Left hindlimb (tissue), 1 donor: ENCODE data around the gene LRRC52.

Source experiments
- DNase-seq: peaks from one replicate; pipeline ENCODE4 v3.0.0-alpha.2; 2018

The LRRC52 gene

GRCh38 chr1:165539306-165539705, 4.5 kb upstream of the LRRC52 start:
- DNase-seq: no peak

GRCh38 chr1:165539908-165540307, 3.9 kb upstream of the LRRC52 start:
- no peak for DNase-seq

- no peak for DNase-seq
Measured at GRCh38 chr1:165542015-165542631, 1.7 kb upstream of the LRRC52 start.

GRCh38 chr1:165542647-165543046, 1.2 kb upstream of the LRRC52 start:
- no peak for DNase-seq

GRCh38 chr1:165544996-165545395, 1.2 kb downstream of the LRRC52 start:
- no peak for DNase-seq

- DNase-seq: no peak
Measured at GRCh38 chr1:165545974-165546373, 2.2 kb downstream of the LRRC52 start.

GRCh38 chr1:165549973-165550372, 6.2 kb downstream of the LRRC52 start:
- peak; percentile 46 for DNase-seq

- DNase-seq: no peak
Measured at GRCh38 chr1:165551469-165551868, 7.7 kb downstream of the LRRC52 start.

GRCh38 chr1:165560883-165561656, 17.3 kb downstream of the LRRC52 start:
- DNase-seq: no peak

- no peak for DNase-seq
Measured at GRCh38 chr1:165562571-165562970, 18.8 kb downstream of the LRRC52 start.

GRCh38 chr1:165563551-165563950, 19.8 kb downstream of the LRRC52 start:
- DNase-seq: no peak

GRCh38 chr1:165564561-165564960, 20.8 kb downstream of the LRRC52 start:
- no peak for DNase-seq

- DNase-seq: no peak
Measured at GRCh38 chr1:165565751-165566490, 22.1 kb downstream of the LRRC52 start.

- DNase-seq: no peak
Measured at GRCh38 chr1:165570078-165570477, 26.3 kb downstream of the LRRC52 start.

- no peak for DNase-seq
Measured at GRCh38 chr1:165573787-165574186, 30.0 kb downstream of the LRRC52 start.

- DNase-seq: no peak
Measured at GRCh38 chr1:165574295-165574694, 30.5 kb downstream of the LRRC52 start.

- no peak for DNase-seq
Measured at GRCh38 chr1:165575468-165576099, 31.8 kb downstream of the LRRC52 start.

- no peak for DNase-seq
Measured at GRCh38 chr1:165576536-165576935, 32.7 kb downstream of the LRRC52 start.

GRCh38 chr1:165577707-165578106, 33.9 kb downstream of the LRRC52 start:
- DNase-seq: no peak

- DNase-seq: no peak
Measured at GRCh38 chr1:165580931-165581871, 37.4 kb downstream of the LRRC52 start.

GRCh38 chr1:165581926-165582325, 38.1 kb downstream of the LRRC52 start:
- no peak for DNase-seq

- no peak for DNase-seq
Measured at GRCh38 chr1:165586398-165586797, 42.6 kb downstream of the LRRC52 start.
